Right lobe of liver (tissue), 6 donors: Measurements from ENCODE around the gene DCDC2C. TPM values are rescaled to one million over a fixed set of nuclear protein-coding genes. Genes with fewer than 3 reads are reported as not detected.

Experiments used
- ATAC-seq, 4 donors: fragments of 200-7000 bp; cut with Tn5 transposase; one replicate each; pipeline ENCODE4 v1.9.1; 2020; ENCODE audit warnings: mild to moderate bottlenecking in 4 of 4, moderate library complexity in 4 of 4
- DNase-seq, 3 donors: peaks; one replicate each; pipeline ENCODE4 v3.0.0-alpha.2; 2020
- H3K27ac ChIP-seq, 3 donors: fragments of 200-600 bp; one replicate each; pipeline ENCODE4 v1.8.0; 2022
- H3K27me3 ChIP-seq, 2 donors: fragments of 200-600 bp; one replicate each; pipeline ENCODE4 v1.8.0; 2022
- H3K36me3 ChIP-seq, 4 donors: fragments of 200-600 bp; sonication (generic) in 1 of 4; one replicate each; pipeline versions ENCODE4 v1.5.1 to v1.8.0; 2017 to 2022; ENCODE audit warnings: control low read depth in 1 of 4
- H3K4me1 ChIP-seq, 4 donors: fragments of 200-600 bp; sonication (generic) in 1 of 4; one replicate each; pipeline versions ENCODE4 v1.5.1 to v1.8.0; 2017 to 2022; ENCODE audit warnings: control low read depth in 1 of 4
- H3K4me3 ChIP-seq, 3 donors: fragments of 200-600 bp; one replicate each; pipeline ENCODE4 v1.8.0; 2022
- H3K9me3 ChIP-seq, 4 donors: fragments of 200-600 bp; sonication (generic) in 1 of 4; one replicate each; pipeline versions ENCODE4 v1.5.1 to v1.8.0; 2017 to 2022; ENCODE audit warnings: control low read depth in 1 of 4
- CTCF ChIP-seq, 4 donors: fragments of 200-600 bp in 3 of 4; fragments of 450-650 bp in 1 of 4; IDR thresholded peaks; one replicate each; pipeline versions ENCODE4 v1.5.1 to v1.8.0; 2016 to 2022; ENCODE audit warnings: antibody characterized with exemption in 4 of 4, mild to moderate bottlenecking in 2 of 4
- POLR2A ChIP-seq: fragments of 450-650 bp; IDR thresholded peaks from one replicate; pipeline ENCODE4 v1.6.1; 2017; ENCODE audit warnings: antibody characterized with exemption, mild to moderate bottlenecking
- WGBS: methylation state at CpG from one replicate; pipeline ENCODE4 v1.1.6; 2018; ENCODE audit warnings: low coverage, low lambda C conversion rate; ENCODE audit not compliant: insufficient coverage; ENCODE audit errors: missing lambda C conversion rate; 5-methylcytosine and 5-hydroxymethylcytosine counted together
- intact Hi-C, 2 donors: fragments of 100-400 bp; cut with DNase I; formaldehyde crosslinking; loops; one replicate each; pipeline versions ENCODE4 v1.11.2 to v1.14.1; 2022
- total RNA-seq, 6 experiments: library from RNA; depleted of rRNA in 2 of 6; stranded (reverse); fragments of >200 nt in 2 of 6; fragmentation: NEBNext Ultra II Directional in 3 of 6; extraction: Animal tissue kit (Norgen Biotek cat#: 25700) in 3 of 6; gene quantifications; one replicate each; pipeline versions ENCODE4 v1.1.0 to v1.2.4, GENCODE V29; 2016 to 2023
- donor health status: DM: no; HTN: yes; CAD: no.
- donor health status: DM: no; HTN: no; CAD: no.
- donor health status: DM: no; HTN: no; CAD: no.
- donor health status: DM: no; HTN: yes; CAD: no.
- donor health status: DM: no; HTN: yes; CAD: no.

DCDC2C gene
- total RNA-seq, 6 experiments from 2014 or later, result not detected

- TF ChIP-seq CTCF (IDR thresholded peaks at IDR 0.05) (no peak), POLR2A (no peak)
- Histone ChIP-seq H3K9me3 (no peaks in the 10 kb centered on the region), H3K4me1 (no peaks in the 10 kb centered on the region), H3K36me3 (no peaks in the 10 kb centered on the region), H3K27ac (no peak overlapping the region), H3K27me3 (no peaks in the 10 kb centered on the region), H3K4me3 (no peak overlapping the region)
- 56% methylated on average over 7 of the region's 7 CpGs for WGBS
- intact Hi-C loops, result no loop called here
- DNase-seq (peak in 1 of 3 donors; percentile 1), ATAC-seq (no peak)
Observed at GRCh38 chr2:3749201-3749600, 45.8 kb downstream of the DCDC2C start.

GRCh38 chr2:3751251-3751650 lies 47.9 kb downstream of the DCDC2C start:
- TF ChIP-seq CTCF (IDR thresholded peaks at IDR 0.05), result no peak
- TF ChIP-seq POLR2A, result no peak
- H3K36me3 ChIP-seq, result no peaks in the 10 kb centered on the region
- no peaks in the 10 kb centered on the region for H3K9me3 ChIP-seq
- intact Hi-C loops, result no loop called here
- no peak overlapping the region for H3K27ac ChIP-seq
- no peaks in the 10 kb centered on the region for H3K27me3 ChIP-seq
- H3K4me1 ChIP-seq, result no peaks in the 10 kb centered on the region
- H3K4me3 ChIP-seq, result no peak overlapping the region
- 67% methylated on average over 1 of the region's 7 CpGs for WGBS
- no peak for DNase-seq
- ATAC-seq, result no peak

- no peaks in the 10 kb centered on the region for H3K36me3 ChIP-seq
- no peaks in the 10 kb centered on the region for H3K4me1 ChIP-seq
- 16% methylated on average over 5 of the region's 5 CpGs for WGBS
- H3K27me3 ChIP-seq, result no peaks in the 10 kb centered on the region
- no peak for ATAC-seq
- H3K27ac ChIP-seq, result no peak overlapping the region
- intact Hi-C loops, result no loop called here
- no peak for DNase-seq
- no peak overlapping the region for H3K4me3 ChIP-seq
- no peak for TF ChIP-seq POLR2A
- TF ChIP-seq CTCF (IDR thresholded peaks at IDR 0.05), result no peak
- H3K9me3 ChIP-seq, result no peaks in the 10 kb centered on the region
Observed at GRCh38 chr2:3751806-3752205, 48.4 kb downstream of the DCDC2C start.

GRCh38 chr2:3752376-3752775 lies 49.0 kb downstream of the DCDC2C start:
- no peak overlapping the region for H3K4me3 ChIP-seq
- no peak overlapping the region for H3K27ac ChIP-seq
- H3K27me3 ChIP-seq, result no peaks in the 10 kb centered on the region
- TF ChIP-seq CTCF (IDR thresholded peaks at IDR 0.05) (no peak), POLR2A (no peak)
- no peaks in the 10 kb centered on the region for H3K36me3 ChIP-seq
- WGBS, result 55% methylated on average over 6 of the region's 6 CpGs
- ATAC-seq (no peak), DNase-seq (no peak)
- H3K4me1 ChIP-seq, result no peaks in the 10 kb centered on the region
- intact Hi-C loops, result no loop called here
- H3K9me3 ChIP-seq, result no peaks in the 10 kb centered on the region

GRCh38 chr2:3753561-3753960 lies 50.2 kb downstream of the DCDC2C start:
- 61% methylated on average over 2 of the region's 8 CpGs for WGBS
- ATAC-seq, result no peak
- TF ChIP-seq POLR2A, result no peak
- TF ChIP-seq CTCF (IDR thresholded peaks at IDR 0.05), result no peak
- no peaks in the 10 kb centered on the region for H3K36me3 ChIP-seq
- H3K27ac ChIP-seq, result no peak overlapping the region
- H3K27me3 ChIP-seq, result no peaks in the 10 kb centered on the region
- H3K4me1 ChIP-seq, result no peaks in the 10 kb centered on the region
- DNase-seq, result no peak
- H3K4me3 ChIP-seq, result no peak overlapping the region
- no peaks in the 10 kb centered on the region for H3K9me3 ChIP-seq
- intact Hi-C loops, result no loop called here
